ENCODE results near the gene CFAP410.

Gene CFAP410

DNA sequence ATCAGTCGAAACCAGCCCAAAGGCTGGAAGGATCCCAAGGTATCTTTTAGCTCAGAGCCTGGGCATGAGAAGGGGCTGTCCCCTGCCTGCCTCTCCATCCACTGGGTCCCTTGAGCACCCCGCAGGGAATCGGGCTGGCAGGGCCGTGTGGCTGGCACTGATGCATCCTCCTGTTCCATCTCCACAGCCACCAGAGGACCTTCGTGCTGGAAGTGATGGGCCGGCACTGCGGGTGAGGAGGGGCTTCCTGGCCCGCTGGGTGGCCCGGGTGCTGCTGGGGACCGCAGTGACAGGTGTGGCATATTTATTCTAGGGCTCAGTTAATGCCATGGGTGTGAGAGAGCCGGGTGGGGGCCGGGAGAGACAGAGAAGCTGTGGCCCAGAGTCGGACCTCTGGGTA lies 25.7 kb downstream of the CFAP410 start:
- DNase-seq (ENCODE audit: low read depth): no peak
- no peak overlapping the region for H3K4me3 ChIP-seq (ENCODE audit: low read depth, low read length)
- TF ChIP-seq MYC (IDR thresholded peaks at IDR 0.05; ENCODE audit: low read depth, low read length) (no peak), POLR2A (IDR thresholded peaks at IDR 0.05; ENCODE audit: extremely low read depth, insufficient read length) (no peak)
- TF ChIP-seq, protein P1, sequence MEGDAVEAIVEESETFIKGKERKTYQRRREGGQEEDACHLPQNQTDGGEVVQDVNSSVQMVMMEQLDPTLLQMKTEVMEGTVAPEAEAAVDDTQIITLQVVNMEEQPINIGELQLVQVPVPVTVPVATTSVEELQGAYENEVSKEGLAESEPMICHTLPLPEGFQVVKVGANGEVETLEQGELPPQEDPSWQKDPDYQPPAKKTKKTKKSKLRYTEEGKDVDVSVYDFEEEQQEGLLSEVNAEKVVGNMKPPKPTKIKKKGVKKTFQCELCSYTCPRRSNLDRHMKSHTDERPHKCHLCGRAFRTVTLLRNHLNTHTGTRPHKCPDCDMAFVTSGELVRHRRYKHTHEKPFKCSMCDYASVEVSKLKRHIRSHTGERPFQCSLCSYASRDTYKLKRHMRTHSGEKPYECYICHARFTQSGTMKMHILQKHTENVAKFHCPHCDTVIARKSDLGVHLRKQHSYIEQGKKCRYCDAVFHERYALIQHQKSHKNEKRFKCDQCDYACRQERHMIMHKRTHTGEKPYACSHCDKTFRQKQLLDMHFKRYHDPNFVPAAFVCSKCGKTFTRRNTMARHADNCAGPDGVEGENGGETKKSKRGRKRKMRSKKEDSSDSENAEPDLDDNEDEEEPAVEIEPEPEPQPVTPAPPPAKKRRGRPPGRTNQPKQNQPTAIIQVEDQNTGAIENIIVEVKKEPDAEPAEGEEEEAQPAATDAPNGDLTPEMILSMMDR (IDR thresholded peaks at IDR 0.05; ENCODE audit: low read depth, low read length): no peak
- TF ChIP-seq, protein P2, sequence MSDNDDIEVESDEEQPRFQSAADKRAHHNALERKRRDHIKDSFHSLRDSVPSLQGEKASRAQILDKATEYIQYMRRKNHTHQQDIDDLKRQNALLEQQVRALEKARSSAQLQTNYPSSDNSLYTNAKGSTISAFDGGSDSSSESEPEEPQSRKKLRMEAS (IDR thresholded peaks at IDR 0.05; ENCODE audit: low read depth, low read length): no peak

DNA sequence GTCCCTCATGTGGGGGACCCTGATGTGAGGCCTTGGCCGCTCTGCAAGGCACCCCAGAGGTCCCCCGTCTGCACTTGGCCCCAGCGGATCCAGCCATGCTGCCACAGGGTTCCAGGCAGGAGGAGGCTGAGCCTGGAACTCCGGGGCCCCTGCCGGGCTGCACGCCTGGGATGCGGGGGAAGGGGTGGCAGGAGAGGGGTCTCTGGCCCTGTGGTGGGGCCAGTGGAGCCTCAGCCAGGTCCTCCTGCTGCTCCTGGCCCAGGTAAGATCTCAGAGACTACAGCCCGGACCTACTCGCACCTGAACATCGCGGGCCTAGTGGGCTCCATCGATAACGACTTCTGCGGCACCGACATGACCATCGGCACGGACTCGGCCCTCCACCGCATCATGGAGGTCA lies 26.5 kb downstream of the CFAP410 start:
- H3K4me3 ChIP-seq (ENCODE audit: low read depth, low read length): no peak overlapping the region
- DNase-seq (ENCODE audit: low read depth): no peak
- TF ChIP-seq, protein P1 (IDR thresholded peaks at IDR 0.05; ENCODE audit: low read depth, low read length): no peak
- TF ChIP-seq MYC (IDR thresholded peaks at IDR 0.05; ENCODE audit: low read depth, low read length) (no peak), POLR2A (IDR thresholded peaks at IDR 0.05; ENCODE audit: extremely low read depth, insufficient read length) (no peak)
- TF ChIP-seq, protein P2 (IDR thresholded peaks at IDR 0.05; ENCODE audit: low read depth, low read length): no peak

DNA sequence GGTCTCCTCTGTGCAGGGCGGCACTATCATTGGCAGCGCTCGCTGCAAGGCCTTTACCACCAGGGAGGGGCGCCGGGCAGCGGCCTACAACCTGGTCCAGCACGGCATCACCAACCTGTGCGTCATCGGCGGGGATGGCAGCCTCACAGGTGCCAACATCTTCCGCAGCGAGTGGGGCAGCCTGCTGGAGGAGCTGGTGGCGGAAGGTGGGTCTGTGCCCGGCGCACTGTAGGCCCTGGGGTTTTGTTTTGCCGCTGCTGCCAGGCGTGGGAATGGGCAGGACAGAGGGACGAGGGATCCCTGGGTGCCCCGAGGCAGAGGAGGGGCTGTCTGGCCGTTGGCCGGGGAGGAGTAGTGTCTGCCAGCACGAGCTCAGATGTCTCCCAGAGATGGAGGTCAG lies 27.1 kb downstream of the CFAP410 start:
- H3K4me3 ChIP-seq (ENCODE audit: low read depth, low read length): no peak overlapping the region
- TF ChIP-seq, protein P1 (IDR thresholded peaks at IDR 0.05; ENCODE audit: low read depth, low read length): no peak
- TF ChIP-seq POLR2A (IDR thresholded peaks at IDR 0.05; ENCODE audit: extremely low read depth, insufficient read length) (no peak), MYC (IDR thresholded peaks at IDR 0.05; ENCODE audit: low read depth, low read length) (no peak)
- TF ChIP-seq, protein P2 (IDR thresholded peaks at IDR 0.05; ENCODE audit: low read depth, low read length): no peak
- no peak for DNase-seq (ENCODE audit: low read depth)

DNA sequence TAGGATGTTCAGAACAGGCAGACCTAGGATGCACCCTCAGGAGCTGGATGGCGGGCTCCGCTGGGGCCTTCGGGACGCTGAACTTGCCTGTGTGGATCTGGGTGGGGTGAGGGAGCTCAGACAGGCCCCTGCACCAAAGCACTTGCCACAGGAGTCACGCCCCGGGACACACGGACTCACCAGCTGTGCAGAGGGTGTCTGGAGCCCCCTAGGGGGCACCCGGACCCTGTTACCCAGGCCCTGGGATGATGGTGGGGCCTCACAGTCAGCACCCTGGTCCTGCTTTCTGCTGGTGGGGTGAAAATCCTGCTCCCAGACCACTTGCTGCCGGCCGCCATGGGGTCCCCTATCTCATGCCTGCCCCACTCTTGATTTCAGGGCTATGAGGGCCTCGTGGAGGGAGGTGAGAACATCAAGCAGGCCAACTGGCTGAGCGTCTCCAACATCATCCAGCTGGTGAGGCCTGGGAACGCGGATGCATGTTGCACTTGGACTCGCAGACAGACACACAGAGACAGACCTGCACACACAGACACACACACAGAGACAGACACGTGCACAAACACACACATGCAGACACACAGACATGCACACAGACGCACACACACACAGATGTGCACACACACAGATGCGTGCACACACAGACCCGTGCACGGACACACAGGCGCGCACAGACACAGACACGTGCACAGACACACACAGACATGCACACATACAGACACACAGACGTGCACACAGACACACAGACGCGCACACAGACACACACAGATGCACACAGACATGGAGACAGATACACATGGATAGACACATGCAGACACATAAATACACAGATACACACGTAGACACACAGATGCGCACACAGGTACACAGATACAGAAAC lies 28.3 kb downstream of the CFAP410 start:
- H3K4me3 ChIP-seq (ENCODE audit: low read depth, low read length): no peak overlapping the region
- DNase-seq (ENCODE audit: low read depth): no peak
- TF ChIP-seq, protein P1 (IDR thresholded peaks at IDR 0.05; ENCODE audit: low read depth, low read length): no peak
- TF ChIP-seq MYC (IDR thresholded peaks at IDR 0.05; ENCODE audit: low read depth, low read length) (no peak), POLR2A (IDR thresholded peaks at IDR 0.05; ENCODE audit: extremely low read depth, insufficient read length) (no peak)
- TF ChIP-seq, protein P2 (IDR thresholded peaks at IDR 0.05; ENCODE audit: low read depth, low read length): no peak

DNA sequence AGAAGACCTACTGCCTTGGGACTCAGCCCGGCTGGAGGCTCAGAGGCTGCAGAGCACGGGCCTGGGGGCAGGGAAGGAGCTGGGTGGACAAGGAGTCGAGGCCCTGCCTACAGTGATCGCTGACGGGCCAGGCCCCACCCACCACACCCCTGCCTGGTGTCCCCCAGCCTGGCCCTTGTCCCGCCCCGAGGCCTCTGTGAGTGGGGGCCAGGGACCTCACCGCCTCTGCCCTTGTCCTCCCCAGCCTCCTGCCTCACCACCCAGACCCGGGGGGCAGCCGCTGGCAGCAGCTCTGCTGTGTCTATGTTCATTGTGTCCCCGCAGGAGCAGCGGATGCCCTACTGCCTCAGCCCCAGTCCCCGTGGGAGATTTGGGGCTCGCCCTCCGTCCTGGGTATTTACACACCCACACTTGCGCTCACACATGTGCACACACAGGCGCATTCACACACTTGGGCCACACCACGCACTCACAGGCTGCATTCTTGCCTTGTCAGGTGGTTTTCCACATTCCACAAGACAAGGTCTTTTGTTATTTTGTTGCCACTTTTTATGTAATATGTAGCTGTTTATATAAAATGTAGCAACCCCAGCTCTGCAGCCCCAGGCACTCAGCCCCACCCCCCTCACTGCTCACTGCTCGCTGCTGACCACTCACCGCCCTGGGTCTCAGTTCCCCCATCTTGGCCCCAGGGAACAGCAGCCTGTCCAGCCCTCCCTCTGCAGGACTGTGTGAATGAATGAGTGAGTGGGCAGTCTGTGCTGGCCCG lies 32.1 kb downstream of the CFAP410 start:
- H3K4me3 ChIP-seq (ENCODE audit: low read depth, low read length): no peak overlapping the region
- TF ChIP-seq, protein P1 (IDR thresholded peaks at IDR 0.05; ENCODE audit: low read depth, low read length): no peak
- TF ChIP-seq, protein P2 (IDR thresholded peaks at IDR 0.05; ENCODE audit: low read depth, low read length): no peak
- no peak for TF ChIP-seq MYC (IDR thresholded peaks at IDR 0.05; ENCODE audit: low read depth, low read length)
- no peak for TF ChIP-seq POLR2A (IDR thresholded peaks at IDR 0.05; ENCODE audit: extremely low read depth, insufficient read length)
- DNase-seq (ENCODE audit: low read depth): no peak
